ENCODE results near the gene MICALL1.
A peak's percentile ranks its signal among the peaks of the same experiment; 100 is the strongest.

MICALL1 gene

DNA sequence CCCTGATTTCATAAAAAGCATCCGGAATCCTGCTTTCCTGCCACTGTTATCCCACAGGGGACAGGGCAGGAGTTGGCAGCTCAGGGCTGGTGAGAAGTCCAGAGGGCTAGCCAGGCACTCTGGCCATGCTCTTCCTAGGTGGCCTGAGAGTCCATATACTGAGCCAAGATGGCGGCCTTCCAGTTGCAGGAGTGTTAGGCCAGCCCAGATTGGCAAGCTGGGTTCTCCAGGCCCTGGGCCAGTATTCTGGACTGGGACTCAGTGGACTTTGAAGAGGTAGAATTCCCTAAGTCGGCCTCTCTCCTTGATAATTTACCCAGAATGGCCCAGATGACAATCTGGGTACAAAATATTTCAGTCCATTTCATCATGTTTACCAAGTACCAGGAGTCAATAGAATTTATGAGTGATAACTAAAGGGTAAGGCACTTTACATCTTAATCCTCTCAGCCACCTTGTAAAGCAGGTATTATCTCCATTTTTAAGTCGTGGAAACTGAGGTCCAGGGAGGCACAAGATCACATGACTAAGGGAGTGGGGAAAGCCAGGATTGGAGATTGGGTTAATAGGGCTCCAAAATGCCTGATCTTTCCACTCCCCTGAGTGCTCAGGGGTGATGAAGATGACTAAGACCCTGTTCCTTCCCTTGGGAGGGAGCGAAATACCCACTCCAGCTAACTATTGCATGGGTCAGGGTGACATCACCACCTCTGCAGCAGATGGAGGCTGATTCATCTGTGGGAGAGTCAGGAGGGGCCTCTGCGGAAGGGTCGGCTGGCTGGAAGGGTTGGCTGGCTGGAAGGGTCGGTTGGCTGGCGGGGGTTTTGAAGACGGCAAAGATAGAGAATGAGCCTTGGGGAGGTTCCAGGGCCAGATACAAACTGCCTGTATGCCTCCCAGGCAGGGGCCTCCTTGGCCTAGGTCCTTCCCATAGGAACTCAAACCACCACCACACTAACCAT is 1.2 kb upstream of the MICALL1 start:
- no peak for DNase-seq (ENCODE audit: extremely low read depth in 1 of 2, low read depth in 1 of 2)

GRCh38 chr22:37906364-37907008 is 389 bp downstream of the MICALL1 start:
- DNase-seq (ENCODE audit: extremely low read depth in 1 of 2, low read depth in 1 of 2) = peak in 1 of 2 donors; percentile 14

DNA sequence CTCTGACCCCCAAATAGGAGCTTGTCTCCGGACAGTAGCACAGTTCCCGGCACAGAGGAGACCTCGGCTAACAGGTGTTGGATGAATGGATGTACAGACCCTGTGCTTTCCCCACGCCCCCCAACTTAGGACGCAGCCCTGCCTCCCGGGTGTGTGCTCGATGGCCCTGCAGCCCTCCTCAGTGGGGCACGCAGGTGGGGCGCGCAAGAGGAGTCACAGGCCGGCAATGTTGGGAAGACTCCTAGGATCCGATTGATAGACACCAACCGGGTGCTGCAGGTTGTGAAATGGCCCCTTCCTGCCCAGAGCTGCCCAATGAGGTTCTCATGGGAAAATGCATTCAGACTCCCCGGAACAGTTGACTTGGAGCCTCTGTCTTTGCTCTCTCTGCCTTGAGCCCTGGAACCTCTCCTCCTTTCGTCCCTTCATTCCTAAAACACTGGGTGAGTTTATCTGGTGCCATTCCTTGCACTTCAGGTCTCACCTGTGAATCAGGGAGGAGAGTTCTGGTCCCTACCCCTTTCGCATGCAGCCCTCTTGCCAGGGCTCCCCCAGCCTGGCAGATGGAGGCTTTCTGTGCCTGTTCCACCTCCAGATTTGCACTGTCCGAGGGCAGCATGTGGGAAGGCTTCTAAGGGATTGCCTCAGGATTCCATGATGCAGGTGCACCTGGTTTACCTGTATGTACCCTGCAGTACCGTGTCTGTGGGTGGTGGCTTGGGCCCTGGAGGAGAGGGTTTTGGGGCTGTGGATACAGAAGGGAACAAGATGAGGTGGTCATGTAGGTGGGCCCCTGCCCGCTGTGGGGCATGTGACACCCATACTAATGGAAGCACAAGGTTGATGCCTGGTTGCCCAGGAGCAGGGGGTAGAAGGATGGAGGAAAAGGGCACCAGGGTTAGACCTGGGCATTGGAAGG is 1.2 kb downstream of the MICALL1 start:
- DNase-seq (ENCODE audit: extremely low read depth in 1 of 2, low read depth in 1 of 2) = no peak

DNA sequence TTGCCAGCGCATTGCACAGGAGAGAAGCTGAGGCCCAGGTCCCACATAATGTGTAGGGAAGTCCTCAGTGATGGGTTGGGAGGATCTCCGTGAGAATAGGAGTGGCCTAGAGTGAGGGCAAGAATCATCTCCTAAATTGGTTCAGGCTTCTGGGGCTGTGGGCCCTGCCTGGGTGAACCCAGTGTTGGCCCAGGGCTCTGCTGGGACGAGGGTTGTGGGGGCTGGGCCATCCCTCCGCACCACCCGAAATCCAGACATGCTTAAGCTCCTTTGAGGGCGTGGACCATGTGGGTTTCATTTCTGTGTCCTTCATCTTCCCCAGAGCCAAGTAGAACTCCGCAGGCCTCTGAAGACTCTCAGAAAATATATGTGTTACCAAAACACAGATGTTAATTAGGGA is 3.7 kb downstream of the MICALL1 start:
- DNase-seq (ENCODE audit: extremely low read depth in 1 of 2, low read depth in 1 of 2) = no peak

DNA sequence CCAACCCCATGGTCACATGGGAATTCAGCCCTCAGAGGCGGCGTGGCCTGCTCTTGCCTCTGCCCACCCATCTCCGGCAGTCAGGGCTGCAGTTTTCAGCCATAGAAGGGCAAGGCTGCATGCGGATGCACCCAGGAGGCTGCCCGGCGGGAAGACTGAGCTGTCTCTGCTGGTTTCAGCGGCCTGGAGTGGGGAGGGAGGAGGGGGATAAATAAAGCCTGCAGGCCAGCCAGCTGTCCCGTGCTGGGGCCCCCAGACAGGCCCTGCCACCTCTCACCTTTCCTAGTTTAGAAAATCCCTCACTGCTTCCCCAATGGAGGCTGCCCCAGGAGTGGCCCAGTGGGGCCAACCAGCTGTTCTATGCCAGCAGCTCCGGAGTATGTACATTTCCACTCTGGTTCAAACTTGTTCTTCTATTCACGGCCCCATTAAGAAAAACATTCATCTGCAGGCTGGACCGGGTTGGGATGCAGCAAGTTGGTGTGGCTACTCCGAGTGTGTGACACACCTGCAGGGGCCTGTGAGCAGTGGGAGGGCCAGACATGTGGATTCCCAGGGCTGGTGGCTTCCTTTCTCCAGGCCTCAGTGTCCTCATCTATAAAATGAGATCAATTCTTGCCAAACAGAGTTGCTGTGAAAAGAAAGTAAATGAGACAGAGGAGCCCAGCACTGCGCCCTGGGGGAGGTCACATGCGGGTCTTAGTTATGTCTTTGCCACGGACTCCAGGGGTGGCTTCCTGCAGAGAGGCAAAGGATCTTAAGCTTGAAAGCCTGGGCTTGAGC is 5.0 kb downstream of the MICALL1 start:
- no peak for DNase-seq (ENCODE audit: extremely low read depth in 1 of 2, low read depth in 1 of 2)

DNA sequence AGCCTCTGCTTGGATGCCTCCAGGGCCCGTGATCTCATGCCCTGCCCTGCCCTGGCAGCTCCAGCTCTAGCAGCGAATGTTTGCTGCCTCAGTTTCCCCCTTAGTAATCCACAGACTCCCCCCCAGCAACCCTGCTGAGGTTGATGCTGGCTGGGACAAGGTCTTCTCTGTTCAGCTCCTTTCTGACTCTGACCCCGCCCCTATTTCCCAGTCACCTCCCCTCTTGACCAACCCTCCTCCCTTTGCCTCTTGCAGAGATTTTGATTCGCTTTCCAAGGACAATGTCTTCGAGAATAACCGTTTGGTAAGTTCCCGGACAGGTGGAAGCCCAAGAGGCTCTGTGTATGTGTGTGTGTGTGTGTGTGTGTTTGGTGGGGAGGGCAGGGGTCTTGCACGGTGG is 5.6 kb downstream of the MICALL1 start:
- no peak for DNase-seq (ENCODE audit: extremely low read depth in 1 of 2, low read depth in 1 of 2)

DNA sequence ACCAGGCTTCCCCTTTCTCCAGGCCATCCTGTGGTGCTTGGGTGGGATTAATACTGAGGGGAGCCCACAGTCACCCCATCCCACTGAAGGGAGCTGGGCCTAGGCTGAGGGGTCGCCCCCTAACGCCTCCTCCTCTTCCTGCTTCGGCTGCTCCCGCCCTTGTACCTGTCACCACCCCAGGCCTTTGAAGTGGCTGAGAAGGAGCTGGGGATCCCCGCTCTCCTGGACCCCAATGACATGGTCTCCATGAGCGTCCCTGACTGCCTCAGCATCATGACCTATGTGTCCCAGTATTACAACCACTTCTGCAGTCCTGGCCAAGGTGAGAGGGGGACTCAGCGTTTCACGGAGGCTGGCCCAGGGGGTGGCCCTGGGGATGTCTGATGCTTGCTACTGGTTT is 6.1 kb downstream of the MICALL1 start:
- DNase-seq (ENCODE audit: extremely low read depth in 1 of 2, low read depth in 1 of 2) = no peak

DNA sequence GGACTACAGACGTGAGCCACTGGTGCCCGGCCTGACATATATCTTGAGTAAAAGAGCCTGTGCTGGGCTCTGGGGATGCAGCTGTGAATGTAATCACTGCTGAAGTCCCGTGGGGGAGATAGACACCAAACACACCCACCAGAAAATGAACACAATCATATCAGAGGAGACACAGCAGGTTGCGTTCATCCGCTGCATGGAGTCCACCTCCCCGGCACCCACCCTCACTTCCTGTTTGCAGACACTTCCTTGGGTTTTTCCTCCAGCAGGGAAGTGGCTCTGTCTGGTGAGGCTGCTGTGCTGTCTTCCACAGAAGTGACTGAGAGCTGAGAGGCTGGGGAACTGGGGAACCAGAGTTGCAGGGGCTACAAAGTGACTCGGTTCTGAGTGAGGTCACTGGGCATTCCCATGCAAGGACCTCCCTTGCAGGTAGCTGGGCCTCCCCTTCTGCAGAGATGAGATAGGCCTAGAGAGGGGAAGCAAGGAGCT is 7.2 kb downstream of the MICALL1 start:
- no peak for DNase-seq (ENCODE audit: extremely low read depth in 1 of 2, low read depth in 1 of 2)

- no peak for DNase-seq (ENCODE audit: extremely low read depth in 1 of 2, low read depth in 1 of 2)
These were observed 10.2 kb downstream of the MICALL1 start for GRCh38 chr22:37916311-37916710.

DNA sequence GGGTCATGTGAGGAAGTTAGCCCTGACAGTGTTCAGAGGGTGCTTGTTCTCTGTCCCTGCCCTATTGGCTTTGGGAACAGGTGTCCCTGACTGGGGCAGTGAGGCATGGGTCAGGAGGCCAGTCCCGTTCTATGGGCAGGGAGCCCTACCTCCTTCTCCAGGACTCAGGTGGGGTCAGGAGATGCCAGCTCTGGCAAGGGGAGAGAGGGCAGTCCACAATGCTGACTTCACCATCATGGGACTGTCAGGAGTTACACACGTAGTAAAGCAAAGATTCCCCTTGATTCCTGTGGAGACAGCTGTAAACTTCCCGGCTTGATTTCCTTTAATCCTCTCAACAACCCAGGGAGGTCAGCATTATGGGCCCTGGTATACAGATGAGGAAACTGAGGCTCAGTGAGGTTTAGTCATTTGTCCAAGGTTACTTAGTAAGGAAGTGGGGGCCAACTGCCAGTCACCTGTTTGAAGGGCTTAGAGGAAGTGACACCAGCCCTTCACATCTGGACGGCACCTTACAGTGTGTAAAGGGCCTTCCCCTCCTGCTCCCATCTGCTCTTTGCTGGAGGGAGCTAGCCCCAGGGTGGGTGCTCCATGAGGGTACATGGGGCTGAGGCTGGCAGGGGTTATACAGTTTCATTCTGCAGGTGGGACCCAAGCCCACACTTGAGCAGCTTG is 11.9 kb downstream of the MICALL1 start:
- no peak for DNase-seq (ENCODE audit: extremely low read depth in 1 of 2, low read depth in 1 of 2)

GRCh38 chr22:37918580-37919270 is 12.6 kb downstream of the MICALL1 start:
- no peak for DNase-seq (ENCODE audit: extremely low read depth in 1 of 2, low read depth in 1 of 2)

- no peak for DNase-seq (ENCODE audit: extremely low read depth in 1 of 2, low read depth in 1 of 2)
These were observed 14.0 kb downstream of the MICALL1 start for GRCh38 chr22:37920126-37920525.

- DNase-seq (ENCODE audit: extremely low read depth in 1 of 2, low read depth in 1 of 2) = no peak
These were observed 16.1 kb downstream of the MICALL1 start for GRCh38 chr22:37922191-37922590.

DNA sequence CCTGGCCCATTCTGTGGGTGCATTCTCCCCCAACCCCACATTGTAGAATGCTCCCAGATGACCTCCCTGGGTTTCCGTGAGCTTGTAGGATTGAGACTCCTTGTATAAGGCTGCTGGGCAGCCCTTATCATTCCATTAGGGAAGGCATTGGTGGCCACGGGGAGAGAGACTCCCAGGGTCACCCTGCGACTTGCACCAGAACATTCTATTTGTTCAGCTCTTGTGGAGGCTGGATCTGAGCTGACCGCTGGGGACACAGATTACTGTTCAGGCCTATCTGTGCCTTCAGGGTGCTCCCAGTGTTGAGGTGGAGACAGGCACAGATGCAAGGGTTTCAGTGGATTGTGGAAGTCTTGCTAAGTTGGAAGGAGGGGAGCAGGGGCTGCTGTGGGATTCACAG is 17.8 kb downstream of the MICALL1 start:
- no peak for DNase-seq (ENCODE audit: extremely low read depth in 1 of 2, low read depth in 1 of 2)

GRCh38 chr22:37924386-37925065 is 18.4 kb downstream of the MICALL1 start:
- DNase-seq (ENCODE audit: extremely low read depth in 1 of 2, low read depth in 1 of 2) = no peak

GRCh38 chr22:37925330-37925729 is 19.2 kb downstream of the MICALL1 start:
- DNase-seq (ENCODE audit: extremely low read depth in 1 of 2, low read depth in 1 of 2) = no peak

DNA sequence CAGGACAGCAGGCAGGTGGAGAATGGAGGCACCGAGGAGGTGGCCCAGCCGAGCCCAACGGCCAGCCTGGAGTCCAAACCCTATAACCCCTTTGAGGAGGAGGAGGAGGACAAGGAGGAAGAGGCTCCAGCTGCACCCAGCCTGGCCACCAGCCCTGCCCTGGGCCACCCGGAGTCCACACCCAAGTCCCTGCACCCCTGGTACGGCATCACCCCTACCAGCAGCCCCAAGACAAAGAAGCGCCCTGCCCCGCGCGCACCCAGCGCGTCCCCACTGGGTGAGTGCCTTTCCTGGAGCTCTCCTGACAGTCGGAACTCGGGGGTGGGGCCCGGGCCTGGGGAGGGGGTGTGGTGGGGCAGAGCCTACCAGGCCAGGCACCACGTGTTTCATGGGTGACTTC is 19.7 kb downstream of the MICALL1 start:
- DNase-seq (ENCODE audit: extremely low read depth in 1 of 2, low read depth in 1 of 2) = no peak

- DNase-seq (ENCODE audit: extremely low read depth in 1 of 2, low read depth in 1 of 2) = no peak
These were observed 20.3 kb downstream of the MICALL1 start for GRCh38 chr22:37926358-37926757.
